Stomach (tissue), 4 donors: ENCODE measurements around the gene PPP2R3B.

Source experiments
- CTCF ChIP-seq, 7 experiments: fragments of 450-650 bp in 4 of 7; fragments of 200-600 bp in 3 of 7; sonication (generic) in 3 of 7; IDR thresholded peaks; one replicate each; pipeline ENCODE4 v1.5.1; 2016 to 2019; ENCODE audit warnings: antibody characterized with exemption in 7 of 7, control low read depth in 2 of 7, mild to moderate bottlenecking in 1 of 7
- EP300 ChIP-seq: sonication (generic); formaldehyde crosslinking; IDR thresholded peaks from one replicate; pipeline ENCODE4 v1.6.1; 2017; ENCODE audit warnings: antibody characterized with exemption
- POLR2A ChIP-seq, 4 donors: fragments of 450-650 bp; IDR thresholded peaks; one replicate each; pipeline ENCODE4 v1.6.1; 2016; ENCODE audit warnings: antibody characterized with exemption in 4 of 4, control low read depth in 2 of 4, mild to moderate bottlenecking in 1 of 4, moderate library complexity in 1 of 4
- POLR2AphosphoS5 ChIP-seq, 3 donors: sonication (generic); formaldehyde crosslinking; IDR thresholded peaks; one replicate each; pipeline ENCODE4 v1.6.1; 2016; ENCODE audit warnings: antibody characterized with exemption in 3 of 3

- TF ChIP-seq POLR2A (IDR thresholded peaks at IDR 0.05): no peak
- no peak for TF ChIP-seq POLR2AphosphoS5 (IDR thresholded peaks at IDR 0.05)
- no peak for TF ChIP-seq CTCF (IDR thresholded peaks at IDR 0.05)
- no peak for TF ChIP-seq EP300
Observed at GRCh38 chrX:370963-371745, 15.6 kb downstream of the PPP2R3B start.
